H1 (cell line): Measurements from ENCODE around the gene DRAP1. TPM values are rescaled to one million over a fixed set of nuclear protein-coding genes. Genes with fewer than 3 reads are reported as not detected.

Experiments used
- CTCF ChIA-PET: fragments of 300-600 bp; sonication (Branson Sonifier 250); formaldehyde crosslinking; loops from one replicate; lab custom pipeline; 2021; ENCODE audit not compliant: partially characterized antibody; lab: Charles Lee
- POLR2A ChIA-PET: fragments of 300-600 bp; sonication (Branson Sonifier 250); formaldehyde crosslinking; loops from one replicate; lab custom pipeline; 2021; ENCODE audit warnings: inconsistent platforms; ENCODE audit not compliant: partially characterized antibody; lab: Charles Lee
- DNase-seq, 2 experiments: peaks; one replicate each; pipeline versions ENCODE4 v3.0.0 to v3.0.0-alpha.2; 2010 to 2022; ENCODE audit warnings: low spot score in 2 of 2, low read depth in 1 of 2, mixed read lengths in 1 of 2
- FAIRE-seq: peaks from 2 replicates; lab custom pipeline; 2011; peaks lifted over from hg19 to GRCh38; lab: Jason Lieb, UNC
- H2AFZ ChIP-seq: 2 replicates; pipeline ENCODE4 v1.8.1; 2012; ENCODE audit warnings: low read length, inconsistent platforms
- H2AK5ac ChIP-seq: 2 replicates; pipeline ENCODE4 v1.6.1; 2013; ENCODE audit warnings: low read depth, low read length
- H2BK120ac ChIP-seq: replicated peaks from 2 replicates; pipeline ENCODE3; 2013; ENCODE audit warnings: low read depth, low read length, inconsistent platforms
- H2BK12ac ChIP-seq: 2 replicates; pipeline ENCODE4 v1.6.1; 2013; ENCODE audit warnings: low read depth, low read length
- H2BK15ac ChIP-seq: 2 replicates; pipeline ENCODE4 v1.6.1; 2013; ENCODE audit warnings: low read length
- H2BK20ac ChIP-seq: 2 replicates; pipeline ENCODE4 v1.6.1; 2013; ENCODE audit warnings: low read length
- H2BK5ac ChIP-seq: 2 replicates; pipeline ENCODE4 v1.6.1; 2013; ENCODE audit warnings: low read depth, low read length
- H3K14ac ChIP-seq: 2 replicates; pipeline ENCODE4 v1.6.1; 2013; ENCODE audit warnings: inconsistent platforms; ENCODE audit not compliant: insufficient read length
- H3K18ac ChIP-seq: 2 replicates; pipeline ENCODE4 v1.6.1; 2013; ENCODE audit warnings: low read length; ENCODE audit errors: extremely low read depth
- H3K23ac ChIP-seq: 2 replicates; pipeline ENCODE4 v1.6.1; 2013; ENCODE audit warnings: inconsistent platforms; ENCODE audit not compliant: insufficient read length
- H3K23me2 ChIP-seq: 2 replicates; pipeline ENCODE4 v1.6.1; 2013; ENCODE audit warnings: low read depth, low read length
- H3K27ac ChIP-seq: 2 replicates; pipeline ENCODE4 v1.6.1; 2011; ENCODE audit warnings: low read depth, low read length, inconsistent platforms
- H3K27me3 ChIP-seq, 4 experiments: replicated peaks in 1 of 4; 1 replicate in 1 of 4; 2 replicates in 3 of 4; pipeline versions ENCODE4 v1.6.1 to v1.8.1; 2011 to 2013; ENCODE audit warnings: low read length in 3 of 4, mild to moderate bottlenecking in 3 of 4, inconsistent platforms in 2 of 4, mixed read lengths in 2 of 4, moderate library complexity in 1 of 4; ENCODE audit not compliant: control insufficient read depth in 3 of 4, insufficient read depth in 3 of 4; ENCODE audit errors: extremely low read depth in 1 of 4
- H3K36me3 ChIP-seq, 4 experiments: 2 replicates each; pipeline versions ENCODE4 v1.6.1 to v1.8.1; 2011 to 2013; ENCODE audit warnings: mild to moderate bottlenecking in 4 of 4, low read length in 3 of 4, moderate library complexity in 2 of 4, control low read depth in 1 of 4, inconsistent platforms in 1 of 4; ENCODE audit not compliant: insufficient read depth in 4 of 4, control insufficient read depth in 2 of 4
- H3K4ac ChIP-seq: replicated peaks from 2 replicates; pipeline ENCODE3; 2013; ENCODE audit warnings: low read length, low read depth, mixed read lengths, inconsistent platforms; ENCODE audit not compliant: insufficient read length
- H3K4me1 ChIP-seq, 4 experiments: replicated peaks in 1 of 4; 1 replicate in 1 of 4; 2 replicates in 3 of 4; pipeline versions ENCODE4 v1.6.1 to v1.8.1; 2011 to 2013; ENCODE audit warnings: low read length in 3 of 4, inconsistent platforms in 2 of 4, mixed read lengths in 1 of 4; ENCODE audit not compliant: insufficient read depth in 4 of 4, control insufficient read depth in 3 of 4
- H3K4me2 ChIP-seq, 2 experiments: 2 replicates each; pipeline versions ENCODE4 v1.6.1 to v1.8.1; 2011 to 2013; ENCODE audit warnings: low read depth in 2 of 2, low read length in 2 of 2, control low read depth in 1 of 2, inconsistent platforms in 1 of 2, mild to moderate bottlenecking in 1 of 2; ENCODE audit not compliant: insufficient read depth in 1 of 2
- H3K4me3 ChIP-seq, 4 experiments: fragments of 200-600, 300-600 bp in 1 of 4; sonication (generic), shearing (Covaris generic), sonication (Bioruptor Twin) in 1 of 4; 2 replicates each; pipeline versions ENCODE4 v1.5.1 to v1.8.1; 2011 to 2016; ENCODE audit warnings: low read length in 4 of 4, low read depth in 3 of 4, control low read depth in 2 of 4, inconsistent platforms in 2 of 4, mild to moderate bottlenecking in 2 of 4, mixed read lengths in 1 of 4, moderate library complexity in 1 of 4; ENCODE audit not compliant: insufficient read depth in 2 of 4; ENCODE audit errors: extremely low read depth in 1 of 4
- H3K56ac ChIP-seq: replicated peaks from 2 replicates; pipeline ENCODE3; 2013; ENCODE audit warnings: low read depth, mild to moderate bottlenecking, mixed read lengths, low read length, inconsistent platforms; ENCODE audit not compliant: insufficient read length
- H3K79me1 ChIP-seq: 2 replicates; pipeline ENCODE4 v1.6.1; 2013; ENCODE audit warnings: low read depth, low read length, control low read depth
- H3K79me2 ChIP-seq, 2 experiments: 2 replicates each; pipeline versions ENCODE4 v1.6.1 to v1.8.1; 2012 to 2013; ENCODE audit warnings: low read length in 2 of 2, mild to moderate bottlenecking in 2 of 2, inconsistent platforms in 1 of 2; ENCODE audit not compliant: insufficient read depth in 2 of 2, control insufficient read depth in 1 of 2
- H3K9ac ChIP-seq, 4 experiments: replicated peaks in 1 of 4; 1 replicate in 1 of 4; 2 replicates in 3 of 4; pipeline versions ENCODE4 v1.6.1 to v1.8.1; 2011 to 2013; ENCODE audit warnings: low read depth in 3 of 4, low read length in 3 of 4, control low read depth in 2 of 4, mild to moderate bottlenecking in 2 of 4, moderate library complexity in 2 of 4, inconsistent platforms in 1 of 4; ENCODE audit errors: extremely low read depth in 1 of 4
- H3K9me3 ChIP-seq, 2 experiments: 2 replicates each; pipeline versions ENCODE4 v1.6.1 to v1.8.1; 2012 to 2013; ENCODE audit warnings: mild to moderate bottlenecking in 2 of 2, moderate library complexity in 2 of 2, control low read depth in 1 of 2, inconsistent platforms in 1 of 2, low read depth in 1 of 2, low read length in 1 of 2, mixed read lengths in 1 of 2; ENCODE audit not compliant: insufficient read depth in 2 of 2
- H4K20me1 ChIP-seq, 2 experiments: replicated peaks in 1 of 2; 2 replicates each; pipeline versions ENCODE3 to v1.8.1; 2011 to 2013; ENCODE audit warnings: inconsistent platforms in 2 of 2, low read length in 2 of 2, mild to moderate bottlenecking in 1 of 2; ENCODE audit not compliant: insufficient read depth in 2 of 2, control insufficient read depth in 1 of 2
- H4K5ac ChIP-seq: 2 replicates; pipeline ENCODE4 v1.6.1; 2013; ENCODE audit warnings: low read length, low read depth, mixed read lengths, inconsistent platforms; ENCODE audit not compliant: insufficient read length
- H4K8ac ChIP-seq: 2 replicates; pipeline ENCODE4 v1.8.0; 2013; ENCODE audit warnings: mild to moderate bottlenecking, moderate library complexity, low read length, inconsistent platforms; ENCODE audit not compliant: insufficient read depth; ENCODE audit errors: extremely low read depth
- H4K91ac ChIP-seq: replicated peaks from 2 replicates; pipeline ENCODE3; 2013; ENCODE audit warnings: low read length, mixed read lengths, inconsistent platforms; ENCODE audit not compliant: insufficient read length
- CEBPB ChIP-seq: IDR thresholded peaks from 2 replicates; pipeline ENCODE4 v1.6.1; 2012; ENCODE audit warnings: low read depth, low read length
- CHD2 ChIP-seq: IDR thresholded peaks from 2 replicates; pipeline ENCODE4 v1.6.1; 2012; ENCODE audit warnings: low read length, improper control_type of control experiment
- HDAC6 ChIP-seq: IDR thresholded peaks from one replicate; pipeline ENCODE4 v1.7.1; 2012; ENCODE audit warnings: low read depth, mild to moderate bottlenecking, inconsistent platforms, low read length, moderate library complexity
- JUN ChIP-seq: IDR thresholded peaks from 2 replicates; pipeline ENCODE4 v1.6.1; 2011; ENCODE audit warnings: low read depth, mild to moderate bottlenecking, improper control_type of control experiment, low read length
- WGBS, 2 experiments: shearing (Covaris generic) in 1 of 2; methylation state at CpG; one replicate each; pipeline versions ENCODE4 v1.1.6 to v1.1.7; 2013 to 2015; ENCODE audit warnings: low lambda C conversion rate in 2 of 2, mixed read lengths in 2 of 2, inconsistent platforms in 1 of 2, low coverage in 1 of 2, missing lambda C conversion rate in 1 of 2; ENCODE audit not compliant: insufficient replicate concordance in 2 of 2, insufficient coverage in 1 of 2, insufficient read length in 1 of 2; ENCODE audit errors: extremely low coverage in 1 of 2, missing lambda C conversion rate in 1 of 2; 5-methylcytosine and 5-hydroxymethylcytosine counted together
- polyA plus RNA-seq, 7 experiments: library from polyadenylated mRNA; depleted of rRNA in 3 of 7; stranded (reverse) in 5 of 7; unstranded in 2 of 7; fragments of >200 nt in 5 of 7; fragments of 200-250 nt in 2 of 7; gene quantifications; 1 replicate in 5 of 7; 2 replicates in 1 of 7; 4 replicates in 1 of 7; pipeline versions ENCODE4 v1.2.1 to v1.2.3, GENCODE V29; 2011 to 2013; ENCODE audit warnings: missing spikeins in 2 of 7, mixed read lengths in 2 of 7
- total RNA-seq: library from RNA; stranded (reverse); fragmentation: NEBNext Ultra II Directional; extraction: Animal tissue kit (Norgen Biotek cat#: 25700); gene quantifications from 2 replicates; pipeline ENCODE4 v1.2.1, GENCODE V29; 2021
- TF ChIP-seq, protein P1 (sequence below), 3 experiments: IDR thresholded peaks; 1 replicate in 2 of 3; 2 replicates in 1 of 3; pipeline versions ENCODE4 v1.5.1 to v1.6.1; 2011; ENCODE audit warnings: low read length in 3 of 3, mild to moderate bottlenecking in 3 of 3, inconsistent platforms in 2 of 3, low read depth in 1 of 3, moderate library complexity in 1 of 3; ENCODE audit not compliant: insufficient read depth in 1 of 3; ENCODE audit errors: control extremely low read depth in 1 of 3

The DRAP1 gene
- total and polyA plus RNA-seq, 2 of the 8 experiments (the other 6 are each of a cell fraction or from before 2014, with no cell fraction given), result 62.5 to 98.7 TPM

GRCh38 chr11:65897020-65897471 lies 22.2 kb upstream of the DRAP1 start:
- POLR2A ChIA-PET, result interaction anchor here (1.2 to 3.7 kb wide), 5 partner anchors 8 to 39 kb away, joined by 3 to 17 read pairs (median 4); partner anchors contain the start of genes CFL1 and MUS81
- no peak for FAIRE-seq
- no peaks in the 10 kb centered on the region for H3K79me2 ChIP-seq

More at GRCh38 chr11:65897020-65897471, 22.2 kb upstream of the DRAP1 start:
- Histone ChIP-seq H2BK12ac (no peak overlapping the region), H3K4ac (no peak overlapping the region), H4K5ac (no peak overlapping the region), H3K79me1 (no peaks in the 10 kb centered on the region; the same call in 1 of the 2 replicates), H4K91ac (no peak overlapping the region), H2AK5ac (no peak overlapping the region), H3K9me3 (no peaks in the 10 kb centered on the region), H3K27ac (no peak overlapping the region), H3K27me3 (peaks cover 14 to 33% (median 28%) of the 10 kb centered on the region in 4 experiments), H3K23ac (no peak overlapping the region), H2BK20ac (no peak overlapping the region), H3K4me2 (no peak overlapping the region), H3K9ac (no peak overlapping the region), H3K36me3 (no peaks in the 10 kb centered on the region), H4K8ac (no peak overlapping the region), H3K4me1 (peaks cover 3 to 16% (median 7%) of the 10 kb centered on the region in 4 experiments), H3K56ac (no peak overlapping the region), H2BK120ac (no peak overlapping the region), H2BK15ac (no peak overlapping the region), H3K18ac (no peak overlapping the region), H2AFZ (no peak overlapping the region), H3K4me3 (no peak overlapping the region), H3K23me2 (peaks cover 9% of the 10 kb centered on the region; the same call in 1 of the 2 replicates), H4K20me1 (peaks cover 4% of the 10 kb centered on the region in 2 experiments), H3K14ac (no peak overlapping the region), H2BK5ac (no peak overlapping the region)
- DNase-seq, result no peak
- no peak for TF ChIP-seq CEBPB
- TF ChIP-seq, protein P1, sequence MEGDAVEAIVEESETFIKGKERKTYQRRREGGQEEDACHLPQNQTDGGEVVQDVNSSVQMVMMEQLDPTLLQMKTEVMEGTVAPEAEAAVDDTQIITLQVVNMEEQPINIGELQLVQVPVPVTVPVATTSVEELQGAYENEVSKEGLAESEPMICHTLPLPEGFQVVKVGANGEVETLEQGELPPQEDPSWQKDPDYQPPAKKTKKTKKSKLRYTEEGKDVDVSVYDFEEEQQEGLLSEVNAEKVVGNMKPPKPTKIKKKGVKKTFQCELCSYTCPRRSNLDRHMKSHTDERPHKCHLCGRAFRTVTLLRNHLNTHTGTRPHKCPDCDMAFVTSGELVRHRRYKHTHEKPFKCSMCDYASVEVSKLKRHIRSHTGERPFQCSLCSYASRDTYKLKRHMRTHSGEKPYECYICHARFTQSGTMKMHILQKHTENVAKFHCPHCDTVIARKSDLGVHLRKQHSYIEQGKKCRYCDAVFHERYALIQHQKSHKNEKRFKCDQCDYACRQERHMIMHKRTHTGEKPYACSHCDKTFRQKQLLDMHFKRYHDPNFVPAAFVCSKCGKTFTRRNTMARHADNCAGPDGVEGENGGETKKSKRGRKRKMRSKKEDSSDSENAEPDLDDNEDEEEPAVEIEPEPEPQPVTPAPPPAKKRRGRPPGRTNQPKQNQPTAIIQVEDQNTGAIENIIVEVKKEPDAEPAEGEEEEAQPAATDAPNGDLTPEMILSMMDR (IDR thresholded peaks at IDR 0.05; ENCODE audit: control extremely low read depth in 1 of 3, insufficient read depth in 1 of 3, low read depth in 1 of 3, low read length in 3 of 3), result no peak
- no peak for TF ChIP-seq JUN
- no peak for TF ChIP-seq HDAC6
- no peak for TF ChIP-seq CHD2
- 88% methylated on average over 1 of the region's 4 CpGs; no CpG with 5 or more reads in 1 of the 2 experiments for WGBS, 2 experiments
- CTCF ChIA-PET, result interaction anchor here (0.9 to 15.0 kb wide), 8 partner anchors 9 to 303 kb away, joined by 3 to 212 read pairs (median 6); partner anchors contain the start of genes CCDC85B and FIBP
